HG02852 (cell line): ENCODE data around the gene CDH4.

Experiments
- ATAC-seq: cut with Tn5 transposase; IDR thresholded peaks from one replicate; pipeline ENCODE4 v1.9.1; 2021; ENCODE audit warnings: mild to moderate bottlenecking, moderate library complexity; ENCODE audit not compliant: unreplicated experiment

CDH4 gene

GRCh38 chr20:61299618-61300017 lies 47.6 kb downstream of the CDH4 start:
- ATAC-seq = no peak

DNA sequence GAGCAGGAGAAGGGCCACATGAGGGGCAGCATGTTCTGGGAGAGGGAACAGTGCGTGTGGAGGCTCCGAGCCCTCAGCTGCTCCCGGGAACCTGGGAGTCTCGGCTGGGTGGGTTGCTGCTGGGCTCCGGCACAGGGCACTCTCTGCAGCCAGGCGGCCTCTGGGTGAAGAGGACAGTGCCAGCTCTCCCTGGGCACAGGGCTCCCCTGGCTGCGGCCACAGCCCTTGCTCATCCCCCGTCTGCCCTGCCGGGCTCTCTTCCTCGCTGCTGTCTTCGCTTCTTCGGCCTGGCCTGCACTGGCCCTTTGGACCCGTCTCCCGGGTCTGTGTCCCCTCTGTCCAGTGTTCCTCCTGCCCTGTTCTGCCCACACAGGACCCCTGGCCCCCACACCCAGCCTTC lies 48.2 kb downstream of the CDH4 start:
- ATAC-seq = no peak

GRCh38 chr20:61300709-61301108 lies 48.6 kb downstream of the CDH4 start:
- ATAC-seq = no peak

DNA sequence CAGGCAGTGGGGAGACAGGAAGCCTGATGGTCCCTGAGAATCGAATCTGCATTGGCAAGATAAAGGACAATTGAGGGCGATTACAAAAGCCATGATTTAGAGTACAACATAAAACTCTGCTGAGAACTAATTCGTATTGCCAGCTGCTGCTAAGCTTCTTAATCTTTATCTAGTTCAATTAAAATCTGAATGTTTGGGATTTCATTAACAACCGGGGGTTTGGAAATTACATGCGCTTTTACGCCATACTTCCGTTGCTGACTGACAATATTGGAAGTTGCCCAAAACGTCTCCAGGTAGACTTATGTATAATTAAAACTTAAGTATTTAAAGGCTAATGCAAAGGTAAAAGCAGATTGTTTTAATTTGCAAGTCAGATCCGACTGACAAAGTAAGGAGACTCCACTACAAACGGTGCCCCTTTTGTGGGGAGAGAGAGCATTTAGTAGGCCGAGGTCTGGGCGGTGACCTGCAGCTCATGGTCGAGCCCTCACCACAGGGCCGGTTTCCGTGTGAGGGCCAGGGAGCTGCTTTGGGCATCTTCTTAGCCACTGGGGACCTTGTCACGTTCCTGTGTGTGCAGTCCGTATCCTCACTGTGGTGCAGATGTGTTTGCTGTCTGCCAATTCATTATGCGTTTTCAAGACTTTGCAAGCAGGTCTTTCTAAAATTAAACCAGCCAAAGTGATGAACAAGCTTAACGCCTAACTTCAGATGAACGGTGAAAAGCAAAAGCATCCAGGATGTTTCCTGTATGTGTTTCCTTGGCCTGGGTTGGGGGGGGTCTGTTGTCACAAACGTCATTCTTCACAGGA lies 49.9 kb downstream of the CDH4 start:
- ATAC-seq = no peak

DNA sequence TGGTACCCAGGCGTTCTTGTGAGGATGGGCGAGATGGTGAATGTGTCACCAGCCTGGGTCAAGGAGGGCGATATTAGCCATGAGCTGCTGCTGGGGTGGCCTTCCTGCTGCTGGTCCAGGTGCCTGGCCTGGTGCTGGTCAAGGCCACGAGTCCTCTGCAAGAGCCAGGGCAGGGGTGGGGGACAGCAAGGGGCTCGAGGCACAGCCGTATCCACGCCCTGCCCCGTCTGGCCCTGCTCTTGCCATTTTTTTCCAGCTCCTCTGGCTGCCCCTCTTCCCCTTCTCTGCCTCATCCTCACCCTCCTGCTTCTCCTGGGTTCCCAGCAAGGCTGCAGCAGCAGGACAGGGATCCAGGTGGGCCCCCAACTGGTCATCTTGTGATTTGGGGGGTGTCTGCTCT lies 51.2 kb downstream of the CDH4 start:
- ATAC-seq = no peak

GRCh38 chr20:61303675-61304074 lies 51.6 kb downstream of the CDH4 start:
- no peak for ATAC-seq

- no peak for ATAC-seq
Measured at GRCh38 chr20:61304750-61305149, 52.7 kb downstream of the CDH4 start.

GRCh38 chr20:61306937-61307475 lies 54.9 kb downstream of the CDH4 start:
- ATAC-seq = no peak

DNA sequence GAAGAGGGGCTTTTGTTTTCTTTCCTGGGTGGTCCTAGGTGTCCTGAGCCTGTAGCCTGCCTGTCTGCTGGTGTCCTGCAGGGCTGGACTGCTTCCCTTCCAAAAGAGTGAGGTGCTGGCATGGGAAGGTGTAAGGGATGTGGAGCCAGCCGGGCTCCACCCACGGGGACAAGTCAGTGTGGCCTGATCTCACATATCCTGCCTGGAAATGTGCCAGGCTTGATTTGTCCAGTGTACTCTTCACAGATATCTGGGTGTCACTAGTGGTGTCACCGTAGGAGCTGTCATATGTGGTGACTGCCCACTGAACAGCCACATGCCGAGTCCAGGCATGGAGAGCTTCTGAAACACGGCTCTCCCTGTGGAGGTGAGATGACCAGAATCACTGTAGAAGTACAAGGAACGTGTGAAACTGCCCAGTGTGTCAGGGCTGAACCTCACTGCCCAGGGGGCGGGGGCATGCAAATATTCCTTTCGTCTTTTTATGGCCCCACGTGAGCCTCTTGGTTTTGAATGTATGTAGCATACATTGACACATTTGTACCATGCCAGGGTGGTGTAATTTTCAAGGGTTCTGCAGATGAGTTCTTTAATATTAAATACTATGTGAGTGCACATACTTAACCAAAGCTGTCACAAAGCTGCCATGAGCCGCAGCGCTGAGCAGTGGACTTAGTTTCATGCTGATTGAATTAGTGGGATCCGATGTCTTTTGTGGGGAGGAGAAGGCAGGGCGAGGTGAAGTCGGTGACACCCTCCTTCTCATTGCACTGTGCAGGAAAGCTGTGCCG lies 55.8 kb downstream of the CDH4 start:
- no peak for ATAC-seq

DNA sequence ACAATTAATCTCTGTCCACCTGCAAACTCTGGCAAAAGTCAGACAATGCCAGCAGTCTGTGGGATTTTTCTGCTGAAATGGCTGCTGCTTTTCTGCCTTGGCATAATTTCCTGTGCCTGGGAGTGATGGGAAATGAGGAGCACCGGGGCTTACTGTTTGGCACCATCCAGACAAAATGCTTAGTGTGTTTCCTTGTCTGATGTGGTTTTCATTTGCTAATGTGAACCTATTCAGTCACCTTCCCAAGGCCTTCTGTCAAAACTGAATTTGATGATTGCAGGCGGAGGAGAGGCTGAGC lies 56.4 kb downstream of the CDH4 start:
- no peak for ATAC-seq

DNA sequence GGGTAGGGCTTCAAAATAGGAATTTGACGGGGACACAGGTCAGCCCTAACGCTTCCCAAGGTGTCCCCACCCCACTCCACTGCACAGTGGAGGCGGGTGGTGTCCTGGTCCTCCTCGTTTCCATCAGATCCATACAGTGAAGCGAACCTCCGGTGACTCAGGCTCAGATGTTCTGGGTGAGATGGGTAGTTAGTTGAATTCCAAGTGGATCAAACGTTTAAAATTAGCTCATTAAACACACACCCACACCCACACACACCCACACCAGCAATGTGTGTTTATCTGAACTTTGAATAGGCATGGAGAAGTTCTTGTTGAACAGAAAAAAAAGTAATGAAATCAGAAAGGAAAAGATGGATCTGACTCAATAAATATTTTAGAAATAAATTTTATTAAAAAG lies 58.9 kb downstream of the CDH4 start:
- no peak for ATAC-seq

- ATAC-seq = no peak
Measured at GRCh38 chr20:61311656-61312387, 59.8 kb downstream of the CDH4 start.

DNA sequence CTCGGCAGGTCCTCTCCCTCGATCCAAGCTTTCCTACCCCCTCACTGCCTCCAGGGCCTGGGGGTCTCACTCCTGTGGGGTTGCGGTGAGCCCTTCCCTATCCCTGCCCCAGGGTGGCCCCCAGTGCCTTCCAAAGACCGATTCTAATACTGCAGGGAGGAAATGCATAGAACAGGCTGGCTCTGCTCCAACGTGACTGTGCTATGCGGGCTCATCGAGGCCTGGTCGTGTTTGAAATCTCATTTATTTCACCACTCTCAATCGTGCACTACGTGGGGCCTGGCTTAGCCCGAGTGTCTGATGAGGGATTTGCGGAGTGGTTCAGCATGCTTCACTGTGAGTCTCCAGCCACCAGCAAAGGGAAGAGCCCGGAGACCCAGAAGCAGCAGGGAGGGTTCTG lies 60.9 kb downstream of the CDH4 start:
- no peak for ATAC-seq

DNA sequence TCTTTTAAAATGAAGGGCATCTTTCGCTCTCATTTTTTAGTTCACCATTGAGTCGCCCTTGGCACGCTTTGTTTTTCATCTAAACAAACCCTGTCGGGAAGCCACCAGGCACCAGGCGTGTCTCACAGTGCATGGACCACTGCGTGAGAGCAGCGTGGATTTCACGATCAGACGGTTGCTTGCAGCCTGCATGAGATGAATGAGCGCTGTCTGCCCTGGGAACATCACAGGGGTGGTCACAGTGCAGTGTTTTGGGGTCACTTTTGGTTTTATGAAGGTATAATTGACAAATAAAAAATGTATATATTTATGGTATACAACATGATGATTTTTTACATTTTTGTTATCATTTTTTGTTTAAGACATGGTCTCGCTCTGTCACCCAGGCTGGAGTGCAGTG lies 61.3 kb downstream of the CDH4 start:
- ATAC-seq = no peak

GRCh38 chr20:61314326-61315010 lies 62.4 kb downstream of the CDH4 start:
- ATAC-seq = no peak

DNA sequence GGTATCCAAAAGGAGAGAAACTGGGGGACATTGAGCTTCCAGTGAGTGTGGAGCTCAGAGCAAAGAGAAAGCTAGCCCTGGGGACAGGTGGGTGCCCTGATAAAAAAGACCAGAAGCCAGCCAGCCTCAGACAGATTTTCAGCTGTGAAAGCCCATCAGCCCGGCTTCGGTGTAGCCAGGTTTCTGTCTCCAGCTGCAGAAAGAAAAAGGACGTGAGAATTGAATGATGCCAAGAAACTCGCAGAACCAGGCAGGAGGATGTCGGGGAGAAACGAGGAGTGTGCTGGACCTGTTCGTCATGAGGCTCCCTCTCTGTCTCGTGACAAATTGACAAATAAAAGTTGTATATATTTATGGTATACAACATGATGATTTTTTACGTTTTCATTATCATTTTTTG lies 63.3 kb downstream of the CDH4 start:
- no peak for ATAC-seq

GRCh38 chr20:61316346-61316745 lies 64.3 kb downstream of the CDH4 start:
- no peak for ATAC-seq

- no peak for ATAC-seq
Measured at GRCh38 chr20:61317966-61318530, 66.0 kb downstream of the CDH4 start.

DNA sequence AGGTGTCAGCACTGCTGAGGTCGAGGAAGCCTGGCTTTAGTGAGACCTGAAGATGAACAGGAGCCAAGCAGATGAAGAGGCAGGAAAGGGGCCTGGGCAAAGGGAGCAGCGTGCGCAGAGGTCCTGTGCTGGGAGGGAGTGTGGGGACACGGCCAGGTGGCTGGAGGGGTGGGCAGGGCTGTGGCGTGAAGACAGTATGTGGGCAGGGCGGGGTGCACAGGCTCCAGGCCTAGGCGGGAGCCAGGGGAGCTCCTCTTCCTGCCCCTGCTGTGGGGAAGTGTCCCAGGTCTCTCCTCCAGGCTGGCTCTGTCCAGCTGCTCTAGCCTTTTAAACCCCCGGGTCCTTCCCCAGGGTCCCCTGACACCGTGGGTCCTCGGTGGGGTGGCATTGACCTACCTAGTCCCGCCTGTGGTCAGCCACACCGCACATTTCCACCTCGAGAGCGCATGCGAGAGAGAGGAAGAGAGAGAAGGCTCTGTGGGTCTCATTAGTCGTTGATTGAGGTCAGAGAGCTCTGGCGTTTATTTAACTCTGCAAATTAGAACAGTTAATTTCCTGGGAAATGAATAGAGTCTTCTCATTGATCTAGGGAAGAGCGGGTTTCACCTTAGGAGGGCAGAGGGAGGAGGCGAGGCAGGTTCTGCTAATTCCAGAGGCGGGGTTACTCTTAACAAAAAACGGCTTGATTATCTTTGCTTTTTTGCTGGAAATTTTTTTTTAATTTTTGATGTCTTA lies 68.8 kb downstream of the CDH4 start:
- no peak for ATAC-seq

DNA sequence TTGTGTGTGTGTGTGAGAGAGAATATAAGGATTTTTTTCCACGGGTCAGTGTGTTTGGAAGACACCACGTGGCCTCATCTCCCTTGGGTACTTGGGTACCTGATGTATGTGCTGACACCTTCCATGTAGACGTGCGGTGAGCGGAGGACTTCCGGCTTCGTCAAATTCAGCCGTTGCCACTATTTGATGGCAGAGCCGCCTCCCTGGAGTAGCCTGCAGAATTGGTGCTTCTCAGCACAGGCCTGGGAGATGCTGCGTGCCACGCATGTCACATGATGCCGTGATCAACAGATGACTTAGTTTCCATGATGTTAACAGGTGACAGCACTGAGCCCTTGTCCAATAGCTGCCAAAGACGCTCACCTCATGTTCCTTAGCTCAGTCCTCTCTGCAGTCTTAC lies 69.4 kb downstream of the CDH4 start:
- no peak for ATAC-seq
